Activated CD4-positive, alpha-beta T cell treated with anti-CD3 and anti-CD28 coated beads, Interleukin-2, amount 10 ng/mL, durations not matched to agents 7 days and 5 days (primary cell): ENCODE measurements around the gene PTBP1. TPM values are rescaled to one million over a fixed set of nuclear protein-coding genes. Genes with fewer than 3 reads are reported as not detected.
"Not testable (repeated sequence)": the region's sequence is repeated elsewhere in the genome, so short reads cannot be mapped to it uniquely, and the experiment has no call there.

Experiments
- CTCF ChIA-PET: fragments of 350-600 bp; sonication (Branson Sonifier 250); formaldehyde crosslinking; loops from one replicate; lab custom pipeline; 2021; ENCODE audit warnings: antibody characterized with exemption; lab: Charles Lee
- POLR2A ChIA-PET: fragments of 350-600 bp; sonication (Branson Sonifier 250); formaldehyde crosslinking; loops from one replicate; lab custom pipeline; 2021; ENCODE audit warnings: antibody characterized with exemption; lab: Charles Lee
- DNase-seq: peaks from one replicate; pipeline ENCODE4 v3.0.0-alpha.2; 2020
- H3K27ac Mint-ChIP-seq: one replicate; pipeline ENCODE4 v1.8.0; 2021; ENCODE audit warnings: mild to moderate bottlenecking, moderate library complexity, mixed read lengths
- H3K27me3 Mint-ChIP-seq: one replicate; pipeline ENCODE4 v1.8.0; 2021; ENCODE audit warnings: mixed read lengths
- H3K36me3 Mint-ChIP-seq: one replicate; pipeline ENCODE4 v1.8.0; 2021; ENCODE audit warnings: low read depth, mixed read lengths
- H3K4me1 Mint-ChIP-seq: one replicate; pipeline ENCODE4 v1.8.0; 2021; ENCODE audit warnings: mixed read lengths
- H3K4me3 Mint-ChIP-seq: one replicate; pipeline ENCODE4 v1.8.0; 2021; ENCODE audit warnings: mild to moderate bottlenecking, moderate library complexity, mixed read lengths
- H3K9me3 Mint-ChIP-seq: one replicate; pipeline ENCODE4 v1.8.0; 2021; ENCODE audit warnings: mixed read lengths
- total RNA-seq, 2 experiments: library from RNA; stranded (reverse); gene quantifications; one replicate each; pipeline ENCODE4 v1.2.3, GENCODE V29; 2021

The PTBP1 gene
- total RNA-seq, 2 experiments from 2014 or later, result 487 to 536 TPM

DNA sequence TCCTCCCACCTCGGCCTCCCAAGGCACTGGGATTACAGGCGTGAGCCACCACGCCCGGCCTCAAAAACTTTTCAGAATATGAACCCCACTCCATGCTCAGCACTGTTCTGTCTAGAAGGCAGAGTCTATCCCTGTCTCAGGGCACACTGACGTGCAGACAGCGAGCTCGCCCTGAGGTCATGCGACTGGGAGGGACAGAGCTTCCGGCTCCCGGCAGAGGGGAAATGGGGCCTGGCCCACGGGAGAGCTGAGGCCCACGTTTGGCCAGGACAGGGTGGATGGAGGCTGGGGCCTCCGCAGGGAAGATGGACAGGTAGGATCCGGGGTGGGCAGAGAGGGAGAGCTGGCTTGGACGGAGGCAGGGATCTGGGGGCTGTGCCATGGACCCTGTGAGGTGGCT lies 27.6 kb downstream of the PTBP1 start:
- no peaks in the 10 kb centered on the region for H3K4me1 Mint-ChIP-seq
- peaks cover 20% of the 10 kb centered on the region for H3K27me3 Mint-ChIP-seq
- H3K27ac Mint-ChIP-seq, result no peak overlapping the region
- no peaks in the 10 kb centered on the region for H3K9me3 Mint-ChIP-seq
- no peaks in the 10 kb centered on the region for H3K36me3 Mint-ChIP-seq
- no peak overlapping the region for H3K4me3 Mint-ChIP-seq
- DNase-seq, result no peak
- POLR2A ChIA-PET, result no interaction called here
- CTCF ChIA-PET, result no interaction called here

DNA sequence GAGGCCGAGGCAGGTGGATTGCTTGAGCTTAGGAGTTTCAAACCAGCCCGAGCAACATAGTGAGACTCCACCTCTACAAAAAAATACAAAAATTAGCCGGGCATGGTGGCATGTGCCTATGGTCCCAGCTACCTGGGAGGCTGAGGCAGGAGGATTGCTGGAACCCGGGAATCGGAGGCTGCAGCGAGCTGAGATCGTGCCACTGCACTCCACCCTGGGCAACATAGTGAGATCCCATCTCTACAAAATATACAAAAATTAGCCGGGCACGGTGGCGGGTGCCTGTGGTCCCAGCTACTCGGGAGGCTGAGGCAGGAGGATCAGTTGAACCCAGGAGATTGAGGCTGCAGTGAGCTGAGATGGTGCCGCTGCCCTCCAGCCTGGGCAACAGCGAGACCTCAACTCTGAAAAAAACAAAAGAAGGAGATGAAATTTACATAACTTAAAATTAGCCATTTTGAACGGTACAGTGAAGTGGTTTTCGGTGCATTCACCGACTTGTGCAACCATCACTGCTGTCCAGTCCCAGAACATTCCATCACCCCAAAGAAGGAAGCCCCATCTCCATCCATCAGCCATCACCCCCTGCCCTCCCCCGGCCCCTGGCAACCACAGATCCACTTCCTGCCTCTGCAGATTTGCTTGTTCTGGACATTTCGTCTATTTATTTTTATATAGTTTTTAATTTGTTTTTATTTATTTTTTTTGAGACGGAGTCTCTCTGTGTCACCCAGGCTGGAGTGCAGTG lies 28.8 kb downstream of the PTBP1 start:
- Mint-ChIP-seq H3K36me3 (no peaks in the 10 kb centered on the region), H3K27me3 (peaks cover 16% of the 10 kb centered on the region), H3K4me1 (no peaks in the 10 kb centered on the region), H3K27ac (no peak overlapping the region), H3K4me3 (no peak overlapping the region), H3K9me3 (no peaks in the 10 kb centered on the region)
- ChIA-PET CTCF (interaction anchor here (0.6 to 1.2 kb wide), 2 partner anchors 27 to 1736 kb away, joined by 3 read pairs; no protein-coding TSS in a partner anchor), POLR2A (no interaction called here)
- DNase-seq, result no peak

DNA sequence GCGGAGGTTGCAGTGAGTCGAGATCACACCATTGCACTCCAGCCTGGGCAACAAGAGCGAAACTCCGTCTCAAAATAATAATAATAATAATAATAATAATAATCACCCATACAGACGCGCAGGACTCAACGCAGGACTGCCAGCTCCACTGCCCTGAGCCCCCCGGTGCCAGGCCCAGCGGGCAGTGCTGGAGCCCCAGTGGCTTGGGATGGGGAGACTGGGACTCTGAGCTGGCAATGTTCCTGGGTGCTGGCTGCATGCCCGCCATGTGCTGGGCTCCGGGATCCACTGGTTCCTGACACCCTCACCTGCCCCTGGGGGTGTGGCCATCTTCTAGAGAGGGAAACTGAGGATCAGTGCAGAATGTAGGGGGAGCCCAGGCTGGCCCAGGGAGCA lies 30.1 kb downstream of the PTBP1 start:
- Mint-ChIP-seq H3K27me3 (peaks cover 15% of the 10 kb centered on the region), H3K9me3 (no peaks in the 10 kb centered on the region), H3K36me3 (no peaks in the 10 kb centered on the region), H3K4me3 (no peak overlapping the region), H3K4me1 (no peaks in the 10 kb centered on the region), H3K27ac (no peak overlapping the region)
- ChIA-PET CTCF (interaction anchor here (1.2 kb wide), 1 partner anchor 75 kb away, joined by 3 read pairs; no protein-coding TSS in a partner anchor), POLR2A (no interaction called here)
- DNase-seq, result no peak

- ChIA-PET CTCF (interaction anchor here (1.2 kb wide), 1 partner anchor 75 kb away, joined by 3 read pairs; no protein-coding TSS in a partner anchor), POLR2A (no interaction called here)
- Mint-ChIP-seq H3K36me3 (no peaks in the 10 kb centered on the region), H3K27ac (no peak within 1 kb of the TSS), H3K4me3 (no peak within 1 kb of the TSS), H3K27me3 (peaks cover 11% of the 10 kb centered on the region), H3K9me3 (no peaks in the 10 kb centered on the region), H3K4me1 (no peaks in the 10 kb centered on the region)
- DNase-seq, result no peak
Observed at GRCh38 chr19:827710-828321, 30.6 kb downstream of the PTBP1 start, which contains the start of gene AZU1. AZU1 (plus strand) TSS chr19:827837; CDS start chr19:827847, 10 bp downstream.

DNA sequence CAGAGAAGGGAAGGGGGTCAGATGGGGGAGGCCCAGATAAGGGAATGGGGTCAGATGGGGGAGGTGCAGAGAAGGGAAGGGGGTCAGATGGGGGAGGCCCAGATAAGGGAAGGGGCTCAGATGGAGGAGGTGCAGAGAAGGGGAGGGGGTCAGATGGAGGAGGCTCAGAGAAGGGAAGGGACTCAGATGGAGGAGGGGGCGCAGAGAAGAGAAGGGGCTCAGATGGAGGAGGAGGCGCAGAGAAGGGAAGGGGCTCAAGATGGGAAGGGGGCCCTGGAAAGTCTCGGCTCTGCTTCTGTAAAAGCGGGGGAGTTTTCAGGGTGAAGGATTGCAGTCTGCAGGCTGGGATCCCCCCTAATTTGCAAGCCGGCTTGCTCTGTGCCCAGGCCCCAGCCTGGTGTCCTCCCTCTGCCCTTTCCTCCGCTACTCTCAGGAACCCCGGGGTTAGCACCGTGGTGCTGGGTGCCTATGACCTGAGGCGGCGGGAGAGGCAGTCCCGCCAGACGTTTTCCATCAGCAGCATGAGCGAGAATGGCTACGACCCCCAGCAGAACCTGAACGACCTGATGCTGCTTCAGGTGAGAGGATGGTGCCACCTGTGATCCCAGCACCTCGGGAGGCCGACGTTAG lies 32.0 kb downstream of the PTBP1 start:
- H3K27ac Mint-ChIP-seq, result no peak overlapping the region
- no peaks in the 10 kb centered on the region for H3K4me1 Mint-ChIP-seq
- POLR2A ChIA-PET, result no interaction called here
- DNase-seq, result no peak
- H3K9me3 Mint-ChIP-seq, result no peaks in the 10 kb centered on the region
- H3K4me3 Mint-ChIP-seq, result no peak overlapping the region
- H3K36me3 Mint-ChIP-seq, result no peaks in the 10 kb centered on the region
- CTCF ChIA-PET, result no interaction called here
- no peaks in the 10 kb centered on the region for H3K27me3 Mint-ChIP-seq

DNA sequence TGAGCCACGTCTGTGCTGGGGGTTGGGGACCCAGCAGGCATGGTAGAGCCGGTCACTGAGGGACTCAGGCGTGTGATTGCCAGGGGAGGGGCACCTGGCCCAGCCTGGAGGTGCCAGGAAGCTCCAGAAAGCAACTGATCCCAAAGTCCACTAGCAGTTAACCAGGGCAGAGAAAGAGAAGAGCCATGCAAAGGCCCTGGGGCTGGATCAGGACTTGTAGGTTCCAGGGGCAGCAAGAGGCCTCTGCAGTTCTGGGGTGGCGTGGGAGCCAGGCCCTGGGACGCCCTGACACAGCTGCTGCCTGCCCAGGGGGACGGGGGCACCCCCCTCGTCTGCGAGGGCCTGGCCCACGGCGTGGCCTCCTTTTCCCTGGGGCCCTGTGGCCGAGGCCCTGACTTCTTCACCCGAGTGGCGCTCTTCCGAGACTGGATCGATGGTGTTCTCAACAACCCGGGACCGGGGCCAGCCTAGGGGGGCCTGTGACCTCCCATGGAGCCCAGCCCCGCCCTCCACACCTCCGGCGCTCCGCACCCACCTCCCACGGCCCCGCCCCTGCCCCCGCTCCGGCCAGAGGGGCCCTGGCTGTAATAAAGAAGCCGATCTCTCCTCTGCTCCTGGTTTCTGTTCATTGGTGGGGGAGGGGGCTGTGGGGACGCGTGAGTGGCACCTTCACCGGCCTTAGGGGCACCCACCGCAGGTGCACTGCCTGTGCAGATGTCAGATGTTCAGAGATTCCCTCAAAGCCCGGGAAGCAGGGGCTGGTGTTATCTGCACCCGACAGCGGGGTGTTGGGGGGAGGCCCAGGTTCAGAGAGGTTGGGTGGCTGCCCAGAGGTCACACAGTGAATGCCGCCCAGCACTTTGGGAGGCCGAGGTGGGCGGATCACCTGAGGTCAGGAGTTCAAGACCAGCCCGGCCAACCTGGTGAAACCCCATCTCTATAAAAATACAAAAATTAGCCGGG lies 34.4 kb downstream of the PTBP1 start:
- H3K27me3 Mint-ChIP-seq, result peaks cover 4% of the 10 kb centered on the region
- POLR2A ChIA-PET, result no interaction called here

DNA sequence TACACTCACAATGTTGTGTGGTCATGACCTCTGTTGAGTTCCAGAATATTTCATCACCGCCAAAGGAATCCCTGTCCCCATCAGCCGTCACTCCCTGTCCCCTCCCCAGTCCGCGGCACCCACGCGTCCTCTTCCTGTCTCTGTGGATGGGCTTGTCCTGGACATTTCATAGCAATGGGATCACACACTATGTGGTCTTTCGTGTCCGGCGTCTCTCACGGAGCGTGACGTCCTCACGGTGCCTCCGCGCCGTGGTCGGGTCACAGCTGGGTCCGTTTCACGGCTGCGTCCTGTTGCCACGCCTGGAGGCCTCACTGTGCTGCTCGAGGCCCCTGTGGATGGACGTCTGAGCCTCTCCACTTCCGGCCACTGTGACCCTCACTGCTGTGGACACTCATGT lies 37.0 kb downstream of the PTBP1 start:
- ChIA-PET CTCF (no interaction called here), POLR2A (no interaction called here)
- no peak overlapping the region for H3K4me3 Mint-ChIP-seq

More for the DNA sequence above, 34.4 kb downstream of the PTBP1 start:
- no peak for DNase-seq
- CTCF ChIA-PET, result interaction anchor here (0.6 to 0.7 kb wide), 2 partner anchors 9 to 385 kb away, joined by 3 to 5 read pairs; partner anchors contain the start of gene PRTN3
- Mint-ChIP-seq H3K27ac (no peak overlapping the region), H3K4me3 (no peak overlapping the region), H3K36me3 (no peaks in the 10 kb centered on the region), H3K9me3 (no peaks in the 10 kb centered on the region), H3K4me1 (no peaks in the 10 kb centered on the region)

GRCh38 chr19:835210-835810 lies 38.1 kb downstream of the PTBP1 start:
- H3K27ac Mint-ChIP-seq, result no peak overlapping the region
- H3K27me3 Mint-ChIP-seq, result peaks cover 7% of the 10 kb centered on the region
- no peaks in the 10 kb centered on the region for H3K9me3 Mint-ChIP-seq
- no peaks in the 10 kb centered on the region for H3K36me3 Mint-ChIP-seq
- POLR2A ChIA-PET, result no interaction called here
- H3K4me1 Mint-ChIP-seq, result no peaks in the 10 kb centered on the region
- no peak for DNase-seq
- CTCF ChIA-PET, result no interaction called here
- no peak overlapping the region for H3K4me3 Mint-ChIP-seq

More for the DNA sequence above, 37.0 kb downstream of the PTBP1 start:
- H3K27ac Mint-ChIP-seq, result no peak overlapping the region
- peaks cover 5% of the 10 kb centered on the region for H3K27me3 Mint-ChIP-seq
- no peaks in the 10 kb centered on the region for H3K9me3 Mint-ChIP-seq
- H3K36me3 Mint-ChIP-seq, result no peaks in the 10 kb centered on the region
- no peak for DNase-seq
- no peaks in the 10 kb centered on the region for H3K4me1 Mint-ChIP-seq

DNA sequence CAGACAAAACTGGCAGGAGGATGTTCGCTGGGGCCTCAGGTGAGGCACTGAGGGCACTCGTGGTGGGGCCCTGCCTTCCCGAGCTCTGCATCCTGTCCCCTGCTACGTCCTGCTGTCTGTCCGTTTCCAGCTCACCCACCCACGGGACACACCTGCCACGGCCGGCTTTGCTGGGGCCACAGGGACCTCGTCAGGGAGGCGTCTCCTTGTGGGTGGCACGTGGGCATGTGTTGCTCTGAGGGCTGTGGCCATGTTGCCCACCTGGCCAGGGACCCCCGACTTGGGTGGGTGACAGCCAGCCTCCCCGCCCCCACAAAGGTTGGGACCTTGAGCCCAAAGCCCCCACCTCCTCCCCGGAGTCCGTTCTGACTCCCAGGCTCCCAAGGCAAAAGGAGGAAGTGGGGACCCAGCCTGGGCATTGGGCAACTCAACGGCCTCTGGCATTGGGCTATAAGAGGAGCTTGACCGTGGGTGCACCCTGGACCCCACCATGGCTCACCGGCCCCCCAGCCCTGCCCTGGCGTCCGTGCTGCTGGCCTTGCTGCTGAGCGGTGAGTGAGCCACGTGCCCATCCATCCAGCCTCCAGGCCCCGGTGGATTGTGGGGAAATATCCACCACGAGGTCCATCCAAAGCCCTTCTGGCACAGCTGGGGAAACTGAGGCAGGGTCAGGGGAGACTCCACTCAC lies 43.4 kb downstream of the PTBP1 start, which contains the start of gene PRTN3:
Gene PRTN3, plus strand, starts transcription at position 481 of the 688 bp plus-strand sequence. Its CDS starts 10 bp downstream, at position 491.
- Mint-ChIP-seq H3K27ac (no peak within 1 kb of the TSS), H3K9me3 (peaks cover 3% of the 10 kb centered on the region), H3K4me3 (no peak within 1 kb of the TSS), H3K4me1 (no peaks in the 10 kb centered on the region), H3K27me3 (peaks cover 17% of the 10 kb centered on the region), H3K36me3 (no peaks in the 10 kb centered on the region)
- ChIA-PET CTCF (interaction anchor here (0.9 kb wide), 2 partner anchors 10 to 22 kb away, joined by 3 read pairs; no protein-coding TSS in a partner anchor), POLR2A (no interaction called here)
- DNase-seq, result no peak

DNA sequence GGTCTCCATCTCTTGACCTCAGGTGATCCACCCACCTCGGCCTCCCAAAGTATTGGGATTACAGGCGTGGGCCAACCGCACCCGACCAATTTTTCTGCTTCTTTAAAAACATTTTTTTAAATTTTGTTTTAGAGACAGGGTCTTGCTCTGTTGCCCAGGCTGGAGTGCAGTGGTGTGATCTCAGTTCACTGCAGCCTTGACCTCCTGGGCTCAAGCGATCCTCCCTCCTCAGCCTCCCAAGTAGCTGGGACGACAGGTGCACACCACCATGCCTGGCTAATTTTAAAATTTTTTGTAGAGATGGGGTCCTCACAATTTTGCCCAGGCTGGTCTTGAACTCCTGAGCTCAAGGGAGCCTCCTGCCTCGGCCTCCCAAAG lies 45.5 kb downstream of the PTBP1 start:
- H3K9me3 Mint-ChIP-seq, H3K4me1 Mint-ChIP-seq, H3K36me3 Mint-ChIP-seq, DNase-seq, H3K27ac Mint-ChIP-seq, H3K4me3 Mint-ChIP-seq, POLR2A ChIA-PET: not testable (repeated sequence)
- CTCF ChIA-PET, result interaction anchor here (0.9 to 1.0 kb wide), 3 partner anchors 9 to 77 kb away, joined by 3 to 5 read pairs (median 4); partner anchors contain the start of gene ELANE
- peaks cover 18% of the 10 kb centered on the region for H3K27me3 Mint-ChIP-seq

GRCh38 chr19:843180-843835 lies 46.1 kb downstream of the PTBP1 start:
- H3K27ac Mint-ChIP-seq, result no peak overlapping the region
- H3K36me3 Mint-ChIP-seq, result no peaks in the 10 kb centered on the region
- peaks cover 21% of the 10 kb centered on the region for H3K27me3 Mint-ChIP-seq
- ChIA-PET CTCF (interaction anchor here (0.5 to 1.0 kb wide), 4 partner anchors 9 to 141 kb away, joined by 3 to 5 read pairs (median 4); partner anchors contain the start of gene ELANE), POLR2A (no interaction called here)
- no peaks in the 10 kb centered on the region for H3K4me1 Mint-ChIP-seq
- H3K4me3 Mint-ChIP-seq, result no peak overlapping the region
- DNase-seq, result no peak
- peaks cover 3% of the 10 kb centered on the region for H3K9me3 Mint-ChIP-seq
